Endothelial cell of umbilical vein (primary cell): ENCODE data around the gene HMGN2. TPM values are rescaled to one million over a fixed set of nuclear protein-coding genes. Genes with fewer than 3 reads are reported as not detected.

Experiments
- BruUV-seq: library from RNA; stranded (reverse); fragments of 400-500 nt; replicated peaks from 2 replicates; lab custom pipeline; 2021; lab: Mats Ljungman, UMichigan
- CTCF ChIA-PET: fragments of 300-600, 350-600 bp; sonication (Branson Sonifier 250); formaldehyde crosslinking; loops from one replicate; lab custom pipeline; 2021; ENCODE audit warnings: antibody characterized with exemption, inconsistent platforms; lab: Charles Lee
- POLR2A ChIA-PET: fragments of 300-600, 350-600 bp; sonication (Branson Sonifier 250); formaldehyde crosslinking; loops from one replicate; lab custom pipeline; 2021; ENCODE audit warnings: antibody characterized with exemption, inconsistent platforms; lab: Charles Lee
- DNase-seq: peaks from one replicate; pipeline ENCODE4 v3.0.0-alpha.2; 2011; ENCODE audit warnings: low read depth, low spot score
- FAIRE-seq: peaks from 2 replicates; lab custom pipeline; 2011; peaks lifted over from hg19 to GRCh38; lab: Jason Lieb, UNC
- H2AFZ ChIP-seq: 2 replicates; pipeline ENCODE4 v1.6.0; 2012; ENCODE audit warnings: low read depth, low read length, control low read depth, inconsistent platforms
- H3K27ac ChIP-seq: 2 replicates; pipeline ENCODE4 v1.5.1; 2011; ENCODE audit warnings: low read depth, mild to moderate bottlenecking, control low read depth, low read length, moderate library complexity; ENCODE audit not compliant: insufficient read depth
- H3K27me3 ChIP-seq, 2 experiments: 2 replicates each; pipeline versions ENCODE4 v1.6.0 to v1.6.1; 2011; ENCODE audit warnings: low read length in 2 of 2, mixed read lengths in 1 of 2; ENCODE audit not compliant: control insufficient read depth in 2 of 2, insufficient read depth in 2 of 2
- H3K36me3 ChIP-seq, 2 experiments: 2 replicates in 1 of 2; 3 replicates in 1 of 2; pipeline ENCODE4 v1.5.1; 2011; ENCODE audit warnings: low read length in 2 of 2, mild to moderate bottlenecking in 1 of 2, moderate library complexity in 1 of 2; ENCODE audit not compliant: control insufficient read depth in 2 of 2, insufficient read depth in 2 of 2; ENCODE audit errors: extremely low read depth in 1 of 2
- H3K4me1 ChIP-seq: 3 replicates; pipeline ENCODE4 v1.5.1; 2011; ENCODE audit warnings: mild to moderate bottlenecking, low read length; ENCODE audit not compliant: control insufficient read depth, insufficient read depth; ENCODE audit errors: extremely low read depth
- H3K4me2 ChIP-seq: 2 replicates; pipeline ENCODE4 v1.6.1; 2011; ENCODE audit warnings: low read length, control low read depth, mixed read lengths; ENCODE audit not compliant: insufficient read depth
- H3K4me3 ChIP-seq, 3 experiments: fragments of 200-600 bp in 1 of 3; sonication (generic), shearing (Covaris generic) in 1 of 3; replicated peaks in 1 of 3; 2 replicates each; pipeline ENCODE4 v1.5.1; 2011 to 2016; ENCODE audit warnings: control low read depth in 3 of 3, low read length in 3 of 3, mild to moderate bottlenecking in 2 of 3, inconsistent platforms in 1 of 3, low read depth in 1 of 3, moderate library complexity in 1 of 3; ENCODE audit not compliant: insufficient read depth in 1 of 3
- H3K79me2 ChIP-seq: 2 replicates; pipeline ENCODE4 v1.6.0; 2012; ENCODE audit warnings: low read length, inconsistent platforms; ENCODE audit not compliant: control insufficient read depth, insufficient read depth
- H3K9ac ChIP-seq: replicated peaks from 2 replicates; pipeline ENCODE3; 2011; ENCODE audit warnings: low read length, control low read depth; ENCODE audit not compliant: insufficient read depth; ENCODE audit errors: extremely low read depth
- H3K9me1 ChIP-seq: replicated peaks from 3 replicates; pipeline ENCODE4 v1.6.0; 2011; ENCODE audit warnings: mild to moderate bottlenecking, low read length; ENCODE audit not compliant: control insufficient read depth, insufficient read depth; ENCODE audit errors: extremely low read depth
- H3K9me3 ChIP-seq: replicated peaks from 2 replicates; pipeline ENCODE4 v1.5.1; 2012; ENCODE audit warnings: low read length, inconsistent platforms; ENCODE audit not compliant: control insufficient read depth, insufficient read depth
- H4K20me1 ChIP-seq: replicated peaks from 2 replicates; pipeline ENCODE3; 2011; ENCODE audit warnings: mild to moderate bottlenecking, low read length; ENCODE audit not compliant: control insufficient read depth, insufficient read depth; ENCODE audit errors: extremely low read depth
- CTCF ChIP-seq, 2 donors: IDR thresholded peaks; 1 replicate in 1 of 2; 2 replicates in 1 of 2; pipeline ENCODE4 v1.5.1; 2011; ENCODE audit warnings: low read length in 2 of 2, mild to moderate bottlenecking in 2 of 2, moderate library complexity in 2 of 2, control low read depth in 1 of 2, inconsistent platforms in 1 of 2, low read depth in 1 of 2; ENCODE audit not compliant: insufficient read depth in 1 of 2; ENCODE audit errors: extremely low read depth in 1 of 2
- EZH2 ChIP-seq: IDR thresholded peaks from 2 replicates; pipeline ENCODE4 v1.6.1; 2012; ENCODE audit warnings: borderline replicate concordance, low read depth, mild to moderate bottlenecking, moderate library complexity, low read length, inconsistent platforms; ENCODE audit not compliant: severe bottlenecking
- FOS ChIP-seq: IDR thresholded peaks from 2 replicates; pipeline ENCODE4 v1.6.1; 2011; ENCODE audit warnings: mild to moderate bottlenecking, low read length, moderate library complexity, borderline replicate concordance; ENCODE audit not compliant: insufficient read depth
- GATA2 ChIP-seq: IDR thresholded peaks from 2 replicates; pipeline ENCODE4 v1.7.0; 2011; ENCODE audit warnings: low read depth, mild to moderate bottlenecking, moderate library complexity, mixed read lengths, low read length; ENCODE audit not compliant: insufficient read length, insufficient read depth
- JUN ChIP-seq: IDR thresholded peaks from 2 replicates; pipeline ENCODE4 v1.6.1; 2011; ENCODE audit warnings: borderline replicate concordance, low read depth; ENCODE audit not compliant: insufficient read length, insufficient read depth
- MYC ChIP-seq: IDR thresholded peaks from one replicate; pipeline ENCODE4 v1.6.1; 2011; ENCODE audit warnings: mild to moderate bottlenecking, low read depth, low read length
- POLR2A ChIP-seq: IDR thresholded peaks from 2 replicates; pipeline ENCODE4 v1.6.1; 2012; ENCODE audit warnings: low read depth, mild to moderate bottlenecking, control low read depth, low read length
- POLR2AphosphoS5 ChIP-seq: IDR thresholded peaks from 2 replicates; pipeline ENCODE4 v1.6.1; 2012; ENCODE audit warnings: low read depth, mild to moderate bottlenecking, control low read depth, low read length, moderate library complexity; ENCODE audit not compliant: insufficient read depth
- dilution Hi-C: fragments of 300-500 bp; cut with MboI; formaldehyde crosslinking; loops from one replicate; pipeline ENCODE4 v1.15.0; 2019; ENCODE audit warnings: low sequenced_read_pairs; ENCODE audit not compliant: extremely low pct_ligation_motif_present
- intact Hi-C: fragments of 100-400 bp; cut with micrococcal nuclease; formaldehyde crosslinking; loops from one replicate; pipeline ENCODE4 v1.10.0; 2022
- polyA plus RNA-seq, 4 experiments: library from polyadenylated mRNA; depleted of rRNA in 3 of 4; stranded (reverse) in 3 of 4; unstranded in 1 of 4; fragments of >200 nt; gene quantifications; 2 replicates each; pipeline versions ENCODE4 v1.2.1 to v1.2.3, GENCODE V29; 2011 to 2012; ENCODE audit warnings: missing spikeins in 1 of 4
- total RNA-seq: library from RNA; stranded (reverse); gene quantifications from 2 replicates; pipeline ENCODE4 v1.2.3, GENCODE V29; 2021
- TF ChIP-seq, protein P1 (sequence below): IDR thresholded peaks from 2 replicates; pipeline ENCODE4 v1.6.1; 2011; ENCODE audit not compliant: insufficient read depth, insufficient read length

The HMGN2 gene
- total and polyA plus RNA-seq, 2 donors (not counting 3 experiments of a cell fraction or from before 2014, with no cell fraction given), result 240 to 580 TPM

DNA sequence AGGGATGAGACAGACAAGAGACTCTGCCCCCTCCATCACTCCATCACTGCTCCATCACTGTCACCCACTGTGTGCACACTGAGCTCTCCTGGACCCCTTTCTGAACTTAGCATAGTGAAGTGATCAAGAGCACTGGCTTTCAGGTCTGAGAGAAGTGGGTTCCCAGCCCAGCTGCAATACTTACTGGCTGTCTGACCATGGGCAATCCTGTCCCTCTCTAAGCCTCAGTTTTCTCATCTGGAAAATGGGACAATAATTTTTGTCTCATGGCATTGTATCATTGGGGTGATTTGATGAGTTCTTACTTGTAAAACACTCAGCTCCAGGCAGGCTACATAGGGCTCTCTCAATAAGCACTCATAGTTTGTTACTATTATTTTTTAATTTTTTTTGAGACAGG, 49.8 kb downstream of the HMGN2 start:
- Histone ChIP-seq H3K9me1 (no peaks in the 10 kb centered on the region), H3K4me2 (no peak overlapping the region), H3K4me1 (no peaks in the 10 kb centered on the region), H3K9me3 (no peaks in the 10 kb centered on the region), H4K20me1 (no peaks in the 10 kb centered on the region), H3K27me3 (peaks cover 6 to 9% of the 10 kb centered on the region in 2 experiments), H3K36me3 (no peaks in the 10 kb centered on the region), H3K79me2 (no peaks in the 10 kb centered on the region), H2AFZ (no peak overlapping the region), H3K9ac (no peak overlapping the region), H3K4me3 (no peak overlapping the region), H3K27ac (no peak overlapping the region)
- CTCF ChIA-PET, result interaction anchor here (1.3 to 4.2 kb wide), 3 partner anchors 12 to 104 kb away, joined by 3 to 19 read pairs (median 5); no protein-coding TSS in a partner anchor
- BruUV-seq, result no TSS peak
- POLR2A ChIA-PET, result no interaction called here
- FAIRE-seq (no peak), DNase-seq (no peak)
- intact Hi-C loops, result no loop called here
- TF ChIP-seq POLR2AphosphoS5, result no peak
- TF ChIP-seq POLR2A, result no peak
- TF ChIP-seq EZH2, result no peak
- TF ChIP-seq, protein P1, sequence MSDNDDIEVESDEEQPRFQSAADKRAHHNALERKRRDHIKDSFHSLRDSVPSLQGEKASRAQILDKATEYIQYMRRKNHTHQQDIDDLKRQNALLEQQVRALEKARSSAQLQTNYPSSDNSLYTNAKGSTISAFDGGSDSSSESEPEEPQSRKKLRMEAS, result no peak
- TF ChIP-seq FOS, result no peak
- TF ChIP-seq JUN, result no peak
- TF ChIP-seq MYC, result no peak
- TF ChIP-seq GATA2, result no peak
- TF ChIP-seq CTCF (IDR thresholded peaks at IDR 0.05; ENCODE audit: extremely low read depth in 1 of 2, insufficient read depth in 1 of 2, low read depth in 1 of 2, low read length in 2 of 2), result no peak
- dilution Hi-C loops, result no loop called here
